ENCODE measurements around the gene WDR48. TPM values are rescaled to one million over a fixed set of nuclear protein-coding genes. Genes with fewer than 3 reads are reported as not detected.

Gene WDR48
- polyA plus RNA-seq, 1 donor from 2014 or later, result 111 TPM

GRCh38 chr3:39097716-39098472 is 46.1 kb downstream of the WDR48 start:
- Histone ChIP-seq H3F3A (ENCODE audit: insufficient read depth, low read length, poor library complexity, severe bottlenecking) (no peaks in the 10 kb centered on the region), H3K4me3 (ENCODE audit: low read length) (no peak overlapping the region), H3K9ac (ENCODE audit: low read length) (no peak overlapping the region), H3K27ac (ENCODE audit: low read length) (no peak overlapping the region), H3K9me3 (ENCODE audit: low read length) (no peaks in the 10 kb centered on the region), H4K20me1 (ENCODE audit: insufficient read depth) (no peaks in the 10 kb centered on the region), H2AFZ (ENCODE audit: low read depth, low read length) (no peak overlapping the region), H3K36me3 (ENCODE audit: insufficient read depth, low read length) (peaks cover 25% of the 10 kb centered on the region), H3K9me2 (ENCODE audit: insufficient read depth, low read length) (no peaks in the 10 kb centered on the region), H3K79me2 (replicated peaks; ENCODE audit: insufficient read depth, low read length) (no peaks in the 10 kb centered on the region), H3K4me2 (ENCODE audit: low read length) (no peak overlapping the region), H3K27me3 (ENCODE audit: insufficient read depth, low read depth, low read length) (no peaks in the 10 kb centered on the region)
- TF ChIP-seq EZH2 (IDR thresholded peaks at IDR 0.05; ENCODE audit: borderline replicate concordance, insufficient read depth, low read length, poor library complexity, severe bottlenecking) (no peak), CTCF (IDR thresholded peaks at IDR 0.05; ENCODE audit: poor library complexity, severe bottlenecking) (no peak), RAD21 (conservative IDR thresholded peaks at IDR 0.05) (no peak), POLR2AphosphoS5 (IDR thresholded peaks at IDR 0.05) (no peak), TAF1 (IDR thresholded peaks at IDR 0.05; ENCODE audit: low read depth) (no peak), SMC3 (conservative IDR thresholded peaks at IDR 0.05; ENCODE audit: poor library complexity) (no peak), MXI1 (conservative IDR thresholded peaks at IDR 0.05; ENCODE audit: poor library complexity, severe bottlenecking) (no peak), EP300 (conservative IDR thresholded peaks at IDR 0.05; ENCODE audit: poor library complexity, severe bottlenecking) (no peak), REST (IDR thresholded peaks at IDR 0.05; ENCODE audit: borderline replicate concordance) (no peak)

GRCh38 chr3:39098473-39099000 is 46.7 kb downstream of the WDR48 start:
- Histone ChIP-seq H3K9me3 (ENCODE audit: low read length) (no peaks in the 10 kb centered on the region), H3K27ac (ENCODE audit: low read length) (no peak overlapping the region), H3K4me3 (ENCODE audit: low read length) (no peak overlapping the region)

More at GRCh38 chr3:39098473-39099000, 46.7 kb downstream of the WDR48 start:
- Histone ChIP-seq H3K27me3 (ENCODE audit: insufficient read depth, low read depth, low read length) (no peaks in the 10 kb centered on the region), H3K4me2 (ENCODE audit: low read length) (no peak overlapping the region), H3K36me3 (ENCODE audit: insufficient read depth, low read length) (peaks cover 24% of the 10 kb centered on the region), H3F3A (ENCODE audit: insufficient read depth, low read length, poor library complexity, severe bottlenecking) (no peaks in the 10 kb centered on the region), H3K79me2 (replicated peaks; ENCODE audit: insufficient read depth, low read length) (no peaks in the 10 kb centered on the region), H3K9ac (ENCODE audit: low read length) (no peak overlapping the region), H2AFZ (ENCODE audit: low read depth, low read length) (no peak overlapping the region), H4K20me1 (ENCODE audit: insufficient read depth) (no peaks in the 10 kb centered on the region), H3K9me2 (ENCODE audit: insufficient read depth, low read length) (no peaks in the 10 kb centered on the region)
- TF ChIP-seq EZH2 (IDR thresholded peaks at IDR 0.05; ENCODE audit: borderline replicate concordance, insufficient read depth, low read length, poor library complexity, severe bottlenecking) (no peak), POLR2AphosphoS5 (IDR thresholded peaks at IDR 0.05) (no peak), REST (IDR thresholded peaks at IDR 0.05; ENCODE audit: borderline replicate concordance) (no peak), CTCF (IDR thresholded peaks at IDR 0.05; ENCODE audit: poor library complexity, severe bottlenecking) (no peak), EP300 (conservative IDR thresholded peaks at IDR 0.05; ENCODE audit: poor library complexity, severe bottlenecking) (no peak), MXI1 (conservative IDR thresholded peaks at IDR 0.05; ENCODE audit: poor library complexity, severe bottlenecking) (no peak), SMC3 (conservative IDR thresholded peaks at IDR 0.05; ENCODE audit: poor library complexity) (no peak), TAF1 (IDR thresholded peaks at IDR 0.05; ENCODE audit: low read depth) (no peak), RAD21 (conservative IDR thresholded peaks at IDR 0.05) (no peak)

All from neural cell (in vitro differentiated cells).